ENCODE results near the gene PNPLA7. TPM values are rescaled to one million over a fixed set of nuclear protein-coding genes. Genes with fewer than 3 reads are reported as not detected.

The PNPLA7 gene
- total and polyA plus RNA-seq, 2 of the 8 experiments (the other 6 are each of a cell fraction or from before 2014, with no cell fraction given): 0.35 to 0.47 TPM

- Histone ChIP-seq H3K27ac (ENCODE audit: low read depth, low read length) (no peak overlapping the region), H3K9ac (replicated peaks in 1 of 4; ENCODE audit: extremely low read depth in 1 of 4, low read depth in 3 of 4, low read length in 3 of 4) (no peak overlapping the region), H4K20me1 (replicated peaks in 1 of 2; ENCODE audit: control insufficient read depth in 1 of 2, insufficient read depth in 2 of 2, low read length in 2 of 2) (no peaks in the 10 kb centered on the region), H3K4me1 (replicated peaks in 1 of 4; ENCODE audit: control insufficient read depth in 3 of 4, insufficient read depth in 4 of 4, low read length in 3 of 4) (no peaks in the 10 kb centered on the region), H2AK5ac (ENCODE audit: low read depth, low read length) (no peak overlapping the region), H3K4me3 (ENCODE audit: extremely low read depth in 1 of 4, insufficient read depth in 2 of 4, low read depth in 3 of 4, low read length in 4 of 4) (no peak overlapping the region), H3K23me2 (ENCODE audit: low read depth, low read length) (no peaks in the 10 kb centered on the region), H3K4me2 (ENCODE audit: insufficient read depth in 1 of 2, low read depth in 2 of 2, low read length in 2 of 2) (no peak overlapping the region), H3K14ac (ENCODE audit: insufficient read length) (no peak overlapping the region), H2BK5ac (ENCODE audit: low read depth, low read length) (no peak overlapping the region), H4K5ac (ENCODE audit: insufficient read length, low read depth, low read length) (no peak overlapping the region), H3K27me3 (replicated peaks in 1 of 4; ENCODE audit: control insufficient read depth in 3 of 4, extremely low read depth in 1 of 4, insufficient read depth in 3 of 4, low read length in 3 of 4) (no peaks in the 10 kb centered on the region), H2AFZ (ENCODE audit: low read length) (no peak overlapping the region), H3K9me3 (ENCODE audit: insufficient read depth in 2 of 2, low read depth in 1 of 2, low read length in 1 of 2) (peaks cover 2 to 8% of the 10 kb centered on the region in 2 experiments; a peak in 3 of 4 replicates), H3K79me2 (ENCODE audit: control insufficient read depth in 1 of 2, insufficient read depth in 2 of 2, low read length in 2 of 2) (no peaks in the 10 kb centered on the region), H4K8ac (ENCODE audit: extremely low read depth, insufficient read depth, low read length) (no peak overlapping the region; the same call in 1 of the 2 replicates), H2BK12ac (ENCODE audit: low read depth, low read length) (no peak overlapping the region), H2BK120ac (replicated peaks; ENCODE audit: low read depth, low read length) (no peak overlapping the region), H3K23ac (ENCODE audit: insufficient read length) (no peak overlapping the region), H3K18ac (ENCODE audit: extremely low read depth, low read length) (no peak overlapping the region), H3K79me1 (ENCODE audit: low read depth, low read length) (no peaks in the 10 kb centered on the region), H3K36me3 (ENCODE audit: control insufficient read depth in 2 of 4, insufficient read depth in 4 of 4, low read length in 3 of 4) (no peaks in the 10 kb centered on the region), H2BK20ac (ENCODE audit: low read length) (no peak overlapping the region), H3K4ac (replicated peaks; ENCODE audit: insufficient read length, low read depth, low read length) (no peak overlapping the region), H3K56ac (replicated peaks; ENCODE audit: insufficient read length, low read depth, low read length) (no peak overlapping the region), H4K91ac (replicated peaks; ENCODE audit: insufficient read length, low read length) (no peak overlapping the region), H2BK15ac (ENCODE audit: low read length) (no peak overlapping the region)
- DNase-seq (ENCODE audit: low read depth in 1 of 2, low spot score in 2 of 2) (no peak), FAIRE-seq (no peak)
- CTCF ChIA-PET (ENCODE audit: partially characterized antibody): interaction anchor here (1.1 kb wide), 1 partner anchor 39 kb away, joined by 3 read pairs; no protein-coding TSS in a partner anchor
- POLR2A ChIA-PET (ENCODE audit: partially characterized antibody): no interaction called here
- WGBS, 2 experiments (ENCODE audit: extremely low coverage in 1 of 2, insufficient coverage in 1 of 2, insufficient read length in 1 of 2, insufficient replicate concordance in 2 of 2, low coverage in 1 of 2, low lambda C conversion rate in 2 of 2, missing lambda C conversion rate in 1 of 2): 90% methylated on average over 7 of the region's 7 CpGs; no CpG with 5 or more reads in 1 of the 2 experiments
- TF ChIP-seq RAD21 (IDR thresholded peaks at IDR 0.05 in 1 of 2, conservative IDR thresholded peaks at IDR 0.05 in 1 of 2; ENCODE audit: low read depth in 2 of 2, low read length in 2 of 2): no peak
- TF ChIP-seq SP1 (IDR thresholded peaks at IDR 0.05; ENCODE audit: low read depth, low read length): no peak
- TF ChIP-seq POLR2A (IDR thresholded peaks at IDR 0.05; ENCODE audit: control extremely low read depth in 1 of 2, low read depth in 2 of 2, low read length in 2 of 2): no peak
- no peak for TF ChIP-seq YY1 (IDR thresholded peaks at IDR 0.05; ENCODE audit: low read depth, low read length)
Observed at GRCh38 chr9:137470785-137471184, 79.4 kb downstream of the PNPLA7 start.

Measured in H1 (cell line).